Measurements from ENCODE around the gene STXBP6. TPM values are rescaled to one million over a fixed set of nuclear protein-coding genes. Genes with fewer than 3 reads are reported as not detected.

STXBP6 gene
- total and polyA plus RNA-seq, 7 experiments from 2014 or later = not detected

GRCh38 chr14:24876996-24877395, 173.0 kb downstream of the STXBP6 start:
- intact Hi-C loops (cut with micrococcal nuclease) = no loop called here
- POLR2A ChIA-PET = no interaction called here
- Mint-ChIP-seq H3K4me3 (no peak overlapping the region), H3K27me3 (peaks cover 13 to 40% (median 21%) of the 10 kb centered on the region in 5 donors), H3K27ac (no peak overlapping the region), H3K4me1 (peaks cover 0 to 4% (median 0%) of the 10 kb centered on the region in 7 donors), H3K9me3 (no peaks in the 10 kb centered on the region), H3K36me3 (no peaks in the 10 kb centered on the region)
- CTCF ChIA-PET = no interaction called here
- ATAC-seq (no peak), DNase-seq (no peak)
- no peaks in the 10 kb centered on the region for H3K27me3 ChIP-seq (ENCODE audit: control insufficient read depth in 2 of 2, insufficient read depth in 2 of 2, low read length in 2 of 2)
- H3K36me3 ChIP-seq (ENCODE audit: control insufficient read depth in 2 of 3, insufficient read depth in 3 of 3, low read length in 3 of 3) = no peaks in the 10 kb centered on the region
- no peak overlapping the region for H3K27ac ChIP-seq (ENCODE audit: low read depth, low read length)
- no peaks in the 10 kb centered on the region for H3K9me3 ChIP-seq (ENCODE audit: control insufficient read depth in 2 of 3, low read length in 3 of 3)
- no peak overlapping the region for H3K4me3 ChIP-seq (ENCODE audit: low read length)
- no peaks in the 10 kb centered on the region for H3K4me1 ChIP-seq (ENCODE audit: control insufficient read depth in 2 of 2, insufficient read depth in 2 of 2, low read length in 2 of 2)

GRCh38 chr14:24875991-24876878, 173.7 kb downstream of the STXBP6 start:
- H3K27ac ChIP-seq (ENCODE audit: low read depth, low read length) = no peak overlapping the region
- DNase-seq (no peak), ATAC-seq (peak; percentile 36)
- H3K27me3 ChIP-seq (ENCODE audit: control insufficient read depth in 2 of 2, insufficient read depth in 2 of 2, low read length in 2 of 2) = no peaks in the 10 kb centered on the region
- H3K9me3 Mint-ChIP-seq = no peaks in the 10 kb centered on the region
- ChIA-PET CTCF (no interaction called here), POLR2A (no interaction called here)
- no peaks in the 10 kb centered on the region for H3K4me1 ChIP-seq (ENCODE audit: control insufficient read depth in 2 of 2, insufficient read depth in 2 of 2, low read length in 2 of 2)
- peaks cover 13 to 36% (median 21%) of the 10 kb centered on the region in 5 donors for H3K27me3 Mint-ChIP-seq
- H3K4me3 Mint-ChIP-seq = no peak overlapping the region
- no peaks in the 10 kb centered on the region for H3K36me3 ChIP-seq (ENCODE audit: control insufficient read depth in 2 of 3, insufficient read depth in 3 of 3, low read length in 3 of 3)
- no peaks in the 10 kb centered on the region for H3K36me3 Mint-ChIP-seq
- H3K27ac Mint-ChIP-seq = no peak overlapping the region
- peaks cover 0 to 4% (median 0%) of the 10 kb centered on the region in 7 donors for H3K4me1 Mint-ChIP-seq
- no peak overlapping the region for H3K4me3 ChIP-seq (ENCODE audit: low read length)
- H3K9me3 ChIP-seq (ENCODE audit: control insufficient read depth in 2 of 3, low read length in 3 of 3) = no peaks in the 10 kb centered on the region
- intact Hi-C loops (cut with micrococcal nuclease) = no loop called here

GRCh38 chr14:24875203-24875838, 174.6 kb downstream of the STXBP6 start:
- no peaks in the 10 kb centered on the region for H3K36me3 Mint-ChIP-seq
- Histone ChIP-seq H3K27me3 (ENCODE audit: control insufficient read depth in 2 of 2, insufficient read depth in 2 of 2, low read length in 2 of 2) (no peaks in the 10 kb centered on the region), H3K27ac (ENCODE audit: low read depth, low read length) (no peak overlapping the region), H3K9me3 (ENCODE audit: control insufficient read depth in 2 of 3, low read length in 3 of 3) (no peaks in the 10 kb centered on the region), H3K36me3 (ENCODE audit: control insufficient read depth in 2 of 3, insufficient read depth in 3 of 3, low read length in 3 of 3) (no peaks in the 10 kb centered on the region), H3K4me1 (ENCODE audit: control insufficient read depth in 2 of 2, insufficient read depth in 2 of 2, low read length in 2 of 2) (no peaks in the 10 kb centered on the region), H3K4me3 (ENCODE audit: low read length) (no peak overlapping the region)
- H3K9me3 Mint-ChIP-seq = no peaks in the 10 kb centered on the region
- CTCF ChIA-PET = no interaction called here
- POLR2A ChIA-PET = no interaction called here
- no peak for DNase-seq
- peaks cover 0 to 4% (median 0%) of the 10 kb centered on the region in 7 donors for H3K4me1 Mint-ChIP-seq
- ATAC-seq = no peak
- H3K27ac Mint-ChIP-seq = no peak overlapping the region
- peaks cover 13 to 33% (median 25%) of the 10 kb centered on the region in 5 donors for H3K27me3 Mint-ChIP-seq
- intact Hi-C loops (cut with micrococcal nuclease) = no loop called here
- H3K4me3 Mint-ChIP-seq = no peak overlapping the region

GRCh38 chr14:24874514-24875202, 175.3 kb downstream of the STXBP6 start:
- no peaks in the 10 kb centered on the region for H3K36me3 Mint-ChIP-seq
- H3K4me3 ChIP-seq (ENCODE audit: low read length) = no peak overlapping the region
- H3K27me3 Mint-ChIP-seq = peaks cover 13 to 29% (median 25%) of the 10 kb centered on the region in 5 donors
- H3K27me3 ChIP-seq (ENCODE audit: control insufficient read depth in 2 of 2, insufficient read depth in 2 of 2, low read length in 2 of 2) = no peaks in the 10 kb centered on the region
- CTCF ChIA-PET = no interaction called here
- H3K4me3 Mint-ChIP-seq = no peak overlapping the region
- no peak overlapping the region for H3K27ac Mint-ChIP-seq
- H3K27ac ChIP-seq (ENCODE audit: low read depth, low read length) = no peak overlapping the region
- no peaks in the 10 kb centered on the region for H3K9me3 ChIP-seq (ENCODE audit: control insufficient read depth in 2 of 3, low read length in 3 of 3)
- no peaks in the 10 kb centered on the region for H3K4me1 ChIP-seq (ENCODE audit: control insufficient read depth in 2 of 2, insufficient read depth in 2 of 2, low read length in 2 of 2)
- POLR2A ChIA-PET = no interaction called here
- H3K4me1 Mint-ChIP-seq = peaks cover 0 to 4% (median 0%) of the 10 kb centered on the region in 7 donors
- intact Hi-C loops (cut with micrococcal nuclease) = no loop called here
- ATAC-seq = no peak
- H3K9me3 Mint-ChIP-seq = no peaks in the 10 kb centered on the region
- H3K36me3 ChIP-seq (ENCODE audit: control insufficient read depth in 2 of 3, insufficient read depth in 3 of 3, low read length in 3 of 3) = no peaks in the 10 kb centered on the region
- no peak for DNase-seq

- no peaks in the 10 kb centered on the region for H3K36me3 Mint-ChIP-seq
These were observed 176.4 kb downstream of the STXBP6 start for GRCh38 chr14:24873551-24873950.

GRCh38 chr14:24870949-24871701, 178.8 kb downstream of the STXBP6 start:
- peaks cover 0 to 4% (median 0%) of the 10 kb centered on the region in 7 donors for H3K4me1 Mint-ChIP-seq

More at GRCh38 chr14:24873551-24873950, 176.4 kb downstream of the STXBP6 start:
- Mint-ChIP-seq H3K27ac (no peak overlapping the region), H3K27me3 (peaks cover 13 to 29% (median 21%) of the 10 kb centered on the region in 5 donors), H3K9me3 (no peaks in the 10 kb centered on the region), H3K4me1 (peaks cover 0 to 4% (median 0%) of the 10 kb centered on the region in 7 donors), H3K4me3 (no peak overlapping the region)
- Histone ChIP-seq H3K9me3 (ENCODE audit: control insufficient read depth in 2 of 3, low read length in 3 of 3) (no peaks in the 10 kb centered on the region), H3K27ac (ENCODE audit: low read depth, low read length) (no peak overlapping the region), H3K36me3 (ENCODE audit: control insufficient read depth in 2 of 3, insufficient read depth in 3 of 3, low read length in 3 of 3) (no peaks in the 10 kb centered on the region), H3K4me3 (ENCODE audit: low read length) (no peak overlapping the region), H3K4me1 (ENCODE audit: control insufficient read depth in 2 of 2, insufficient read depth in 2 of 2, low read length in 2 of 2) (no peaks in the 10 kb centered on the region), H3K27me3 (ENCODE audit: control insufficient read depth in 2 of 2, insufficient read depth in 2 of 2, low read length in 2 of 2) (no peaks in the 10 kb centered on the region)
- POLR2A ChIA-PET = no interaction called here
- intact Hi-C loops (cut with micrococcal nuclease) = no loop called here
- no peak for ATAC-seq
- DNase-seq = no peak
- CTCF ChIA-PET = no interaction called here

More at GRCh38 chr14:24870949-24871701, 178.8 kb downstream of the STXBP6 start:
- CTCF ChIA-PET = no interaction called here
- no peak overlapping the region for H3K4me3 Mint-ChIP-seq
- peaks cover 6 to 29% (median 21%) of the 10 kb centered on the region in 5 donors for H3K27me3 Mint-ChIP-seq
- no peaks in the 10 kb centered on the region for H3K27me3 ChIP-seq (ENCODE audit: control insufficient read depth in 2 of 2, insufficient read depth in 2 of 2, low read length in 2 of 2)
- POLR2A ChIA-PET = no interaction called here
- H3K4me3 ChIP-seq (ENCODE audit: low read length) = no peak overlapping the region
- H3K27ac ChIP-seq (ENCODE audit: low read depth, low read length) = no peak overlapping the region
- intact Hi-C loops (cut with micrococcal nuclease) = no loop called here
- no peaks in the 10 kb centered on the region for H3K36me3 ChIP-seq (ENCODE audit: control insufficient read depth in 2 of 3, insufficient read depth in 3 of 3, low read length in 3 of 3)
- no peaks in the 10 kb centered on the region for H3K9me3 ChIP-seq (ENCODE audit: control insufficient read depth in 2 of 3, low read length in 3 of 3)
- no peak for DNase-seq
- H3K4me1 ChIP-seq (ENCODE audit: control insufficient read depth in 2 of 2, insufficient read depth in 2 of 2, low read length in 2 of 2) = no peaks in the 10 kb centered on the region
- H3K27ac Mint-ChIP-seq = no peak overlapping the region
- no peak for ATAC-seq
- H3K36me3 Mint-ChIP-seq = no peaks in the 10 kb centered on the region
- H3K9me3 Mint-ChIP-seq = no peaks in the 10 kb centered on the region
